ENCODE data around the gene GADD45GIP1. TPM values are rescaled to one million over a fixed set of nuclear protein-coding genes. Genes with fewer than 3 reads are reported as not detected.

The GADD45GIP1 gene
- total RNA-seq, 1 donor from 2014 or later: 20.8 TPM

GRCh38 chr19:12938779-12939601 is 18.0 kb downstream of the GADD45GIP1 start:
- H3K4me1 Mint-ChIP-seq (ENCODE audit: unreplicated experiment): peaks cover 36% of the 10 kb centered on the region
- DNase-seq (ENCODE audit: low spot score): no peak
- peaks cover 6% of the 10 kb centered on the region for H3K27me3 Mint-ChIP-seq (ENCODE audit: unreplicated experiment)
- peak overlapping the region; percentile 100 for H3K4me3 Mint-ChIP-seq (ENCODE audit: unreplicated experiment)
- peak overlapping the region; percentile 93 for H3K27ac Mint-ChIP-seq (ENCODE audit: unreplicated experiment)
- H3K9me3 Mint-ChIP-seq (ENCODE audit: unreplicated experiment): no peaks in the 10 kb centered on the region
- peaks cover 35% of the 10 kb centered on the region for H3K36me3 Mint-ChIP-seq (ENCODE audit: low read depth, unreplicated experiment)
- no peak for TF ChIP-seq CTCF (IDR thresholded peaks at IDR 0.05; ENCODE audit: unreplicated experiment)

DNA sequence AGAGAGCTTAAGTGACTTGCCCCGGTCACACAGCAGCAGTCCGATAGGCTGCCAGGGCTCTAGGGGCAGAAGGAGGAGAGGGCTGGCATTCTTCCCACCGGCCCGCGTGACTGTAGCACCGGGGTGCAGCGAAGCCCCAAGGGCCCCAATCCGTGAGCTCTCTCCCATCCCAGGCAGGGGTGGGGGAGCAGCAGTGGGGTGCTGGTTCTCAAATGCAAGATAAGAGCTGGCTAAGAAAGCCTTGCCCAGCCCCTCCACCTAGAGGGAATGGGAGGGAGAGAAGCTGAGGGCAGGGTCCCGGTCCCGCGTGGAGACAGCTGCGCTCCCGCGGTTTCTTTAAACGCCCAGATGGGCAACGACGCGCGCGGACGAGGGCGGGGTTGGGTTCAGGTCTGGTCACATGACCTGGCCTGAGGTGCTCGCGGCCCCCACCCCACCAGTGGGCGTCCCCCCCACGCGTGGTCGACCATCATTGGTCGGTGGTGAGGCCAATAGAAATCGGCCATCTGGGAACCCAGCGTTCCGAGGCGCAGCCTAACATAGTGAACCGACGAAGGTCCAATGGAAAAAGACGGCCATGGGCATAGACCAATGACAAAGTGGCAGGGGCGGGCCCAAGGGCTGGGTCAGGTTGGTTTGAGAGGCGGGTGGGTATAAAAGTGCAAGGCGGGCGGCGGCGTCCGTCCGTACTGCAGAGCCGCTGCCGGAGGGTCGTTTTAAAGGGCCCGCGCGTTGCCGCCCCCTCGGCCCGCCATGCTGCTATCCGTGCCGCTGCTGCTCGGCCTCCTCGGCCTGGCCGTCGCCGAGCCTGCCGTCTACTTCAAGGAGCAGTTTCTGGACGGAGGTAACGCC is 18.9 kb downstream of the GADD45GIP1 start, which contains the start of gene CALR:
CALR (plus strand) TSS at position 683 of the 852 bp plus-strand sequence; CDS start at position 754, 71 bp downstream.
- peak; percentile 97 for DNase-seq (ENCODE audit: low spot score)
- H3K4me3 Mint-ChIP-seq (ENCODE audit: unreplicated experiment): peak within 1 kb of the TSS; percentile 100
- peak within 1 kb of the TSS; percentile 93 for H3K27ac Mint-ChIP-seq (ENCODE audit: unreplicated experiment)

GRCh38 chr19:12937093-12937926 is 19.7 kb downstream of the GADD45GIP1 start:
- Mint-ChIP-seq H3K9me3 (ENCODE audit: unreplicated experiment) (no peaks in the 10 kb centered on the region), H3K4me1 (ENCODE audit: unreplicated experiment) (peaks cover 41% of the 10 kb centered on the region), H3K27me3 (ENCODE audit: unreplicated experiment) (peaks cover 10% of the 10 kb centered on the region), H3K36me3 (ENCODE audit: low read depth, unreplicated experiment) (peaks cover 26% of the 10 kb centered on the region), H3K4me3 (ENCODE audit: unreplicated experiment) (peak overlapping the region; percentile 100), H3K27ac (ENCODE audit: unreplicated experiment) (peak overlapping the region; percentile 75)
- peak; percentile 49 for DNase-seq (ENCODE audit: low spot score)
- TF ChIP-seq CTCF (IDR thresholded peaks at IDR 0.05; ENCODE audit: unreplicated experiment): no peak

More for the DNA sequence above, 18.9 kb downstream of the GADD45GIP1 start, which contains the start of gene CALR:
- no peak for TF ChIP-seq CTCF (IDR thresholded peaks at IDR 0.05; ENCODE audit: unreplicated experiment)
- peaks cover 33% of the 10 kb centered on the region for H3K4me1 Mint-ChIP-seq (ENCODE audit: unreplicated experiment)
- peaks cover 28% of the 10 kb centered on the region for H3K36me3 Mint-ChIP-seq (ENCODE audit: low read depth, unreplicated experiment)
- peaks cover 6% of the 10 kb centered on the region for H3K27me3 Mint-ChIP-seq (ENCODE audit: unreplicated experiment)
- no peaks in the 10 kb centered on the region for H3K9me3 Mint-ChIP-seq (ENCODE audit: unreplicated experiment)

DNA sequence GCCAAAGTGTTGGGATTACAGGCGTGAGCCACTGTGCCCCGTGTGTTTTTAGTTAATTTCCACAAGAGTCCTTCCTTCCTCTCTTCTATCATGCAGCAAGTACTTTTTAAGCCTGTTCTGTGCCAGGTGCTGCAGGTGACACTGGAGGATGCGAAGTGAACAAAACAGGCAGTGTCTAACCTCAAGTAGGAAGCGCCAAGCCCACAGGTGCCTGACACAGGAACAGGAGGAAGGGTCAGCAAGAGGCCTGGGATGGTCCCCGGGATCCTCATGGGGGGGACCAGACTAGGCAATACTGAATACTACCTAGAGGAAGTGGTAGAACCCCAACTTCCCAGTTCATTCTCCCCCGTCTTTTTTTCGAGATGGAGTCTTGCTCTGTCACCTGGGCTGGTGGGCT is 20.4 kb downstream of the GADD45GIP1 start:
- peak overlapping the region; percentile 67 for H3K4me3 Mint-ChIP-seq (ENCODE audit: unreplicated experiment)
- peaks cover 40% of the 10 kb centered on the region for H3K4me1 Mint-ChIP-seq (ENCODE audit: unreplicated experiment)
- H3K27me3 Mint-ChIP-seq (ENCODE audit: unreplicated experiment): peaks cover 11% of the 10 kb centered on the region
- peak overlapping the region; percentile 57 for H3K27ac Mint-ChIP-seq (ENCODE audit: unreplicated experiment)
- peaks cover 23% of the 10 kb centered on the region for H3K36me3 Mint-ChIP-seq (ENCODE audit: low read depth, unreplicated experiment)
- no peak for DNase-seq (ENCODE audit: low spot score)
- H3K9me3 Mint-ChIP-seq (ENCODE audit: unreplicated experiment): no peaks in the 10 kb centered on the region
- TF ChIP-seq CTCF (IDR thresholded peaks at IDR 0.05; ENCODE audit: unreplicated experiment): no peak
